ENCODE data around the gene CBX4.

GRCh38 chr17:79847698-79848369 lies 8.6 kb upstream of the CBX4 start:
- TF ChIP-seq CTCF (IDR thresholded peaks at IDR 0.05 in 4 of 5, conservative IDR thresholded peaks at IDR 0.05 in 1 of 5) (no peak), POLR2A (IDR thresholded peaks at IDR 0.05) (no peak)

Data from gastrocnemius medialis (tissue), 4 donors.